IMR-90 (cell line): Measurements from ENCODE around the gene PPP1R12B.

Experiments
- FOS ChIP-seq: fragments of 150-350 bp; IDR thresholded peaks from 2 replicates; pipeline ENCODE4 v1.6.1; 2016; ENCODE audit warnings: low read depth, low read length
- POLR2A ChIP-seq: IDR thresholded peaks from 2 replicates; pipeline ENCODE4 v1.6.1; 2012; ENCODE audit warnings: mild to moderate bottlenecking, low read depth, low read length

DNA sequence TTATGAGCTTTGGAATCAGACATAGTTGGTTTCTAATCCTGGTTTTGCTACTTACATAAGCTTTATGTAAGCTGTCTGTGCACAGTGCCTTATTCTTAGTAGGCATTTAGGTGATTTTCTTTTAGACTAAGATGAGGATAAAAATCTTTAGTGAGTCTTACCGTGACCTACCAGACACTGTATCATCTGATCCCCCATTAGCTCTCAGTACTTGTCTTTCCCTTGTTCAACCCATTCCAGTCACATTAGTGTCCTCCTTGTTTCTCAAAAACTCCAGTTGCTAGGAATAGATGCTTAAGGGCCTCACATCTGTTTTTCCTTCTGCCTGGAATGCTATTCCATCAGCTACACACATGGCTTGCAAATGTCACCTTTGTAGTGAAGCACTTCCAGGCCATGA, 18.8 kb downstream of the PPP1R12B start:
- TF ChIP-seq FOS (no peak), POLR2A (no peak)
